Neuronal stem cell (in vitro differentiated cells): ENCODE measurements around the gene RASAL3.

ENCODE experiments used
- DNase-seq: peaks from one replicate; pipeline ENCODE4 v3.0.0-alpha.2; 2013; ENCODE audit warnings: low spot score
- H2AFZ ChIP-seq: one replicate; pipeline ENCODE4 v1.6.1; 2013; ENCODE audit warnings: mild to moderate bottlenecking, low read length, inconsistent platforms
- H2AK5ac ChIP-seq: 2 replicates; pipeline ENCODE4 v1.6.1; 2013; ENCODE audit warnings: low read depth, mild to moderate bottlenecking, inconsistent platforms, low read length, moderate library complexity, mixed read lengths
- H2BK120ac ChIP-seq: 2 replicates; pipeline ENCODE4 v1.6.1; 2013; ENCODE audit warnings: low read depth, mild to moderate bottlenecking, inconsistent platforms, low read length, moderate library complexity, mixed read lengths
- H2BK12ac ChIP-seq: one replicate; pipeline ENCODE4 v1.6.1; 2013; ENCODE audit warnings: low read length, inconsistent platforms
- H2BK15ac ChIP-seq: 2 replicates; pipeline ENCODE4 v1.6.1; 2013; ENCODE audit warnings: mild to moderate bottlenecking, low read length, inconsistent platforms, mixed read lengths
- H2BK5ac ChIP-seq: one replicate; pipeline ENCODE4 v1.6.1; 2013; ENCODE audit warnings: inconsistent platforms, mild to moderate bottlenecking, low read length, moderate library complexity
- H3K14ac ChIP-seq: one replicate; pipeline ENCODE4 v1.6.1; 2013; ENCODE audit warnings: low read length, inconsistent platforms
- H3K18ac ChIP-seq: 2 replicates; pipeline ENCODE4 v1.6.1; 2013; ENCODE audit warnings: low read length, inconsistent platforms
- H3K23ac ChIP-seq: 2 replicates; pipeline ENCODE4 v1.6.1; 2013; ENCODE audit warnings: low read depth, mild to moderate bottlenecking, mixed read lengths, low read length, inconsistent platforms; ENCODE audit not compliant: poor library complexity
- H3K27ac ChIP-seq: replicated peaks from 3 replicates; pipeline ENCODE4 v1.5.1; 2013; ENCODE audit warnings: low read length, inconsistent platforms
- H3K27me3 ChIP-seq, 3 experiments: 2 replicates each; pipeline ENCODE4 v1.6.1; 2013; ENCODE audit warnings: low read length in 3 of 3, mild to moderate bottlenecking in 2 of 3, inconsistent platforms in 1 of 3, low read depth in 1 of 3, mixed read lengths in 1 of 3, moderate library complexity in 1 of 3; ENCODE audit not compliant: control insufficient read depth in 3 of 3, insufficient read depth in 3 of 3
- H3K36me3 ChIP-seq, 2 donors: replicated peaks in 1 of 2; 2 replicates each; pipeline ENCODE4 v1.6.1; 2013; ENCODE audit warnings: low read length in 2 of 2; ENCODE audit not compliant: control insufficient read depth in 2 of 2, insufficient read depth in 2 of 2
- H3K4ac ChIP-seq: 2 replicates; pipeline ENCODE4 v1.6.1; 2013; ENCODE audit warnings: inconsistent platforms, mild to moderate bottlenecking, low read length, moderate library complexity
- H3K4me1 ChIP-seq, 2 donors: 1 replicate in 1 of 2; 2 replicates in 1 of 2; pipeline ENCODE4 v1.6.1; 2013; ENCODE audit warnings: low read length in 2 of 2, low read depth in 1 of 2; ENCODE audit not compliant: control insufficient read depth in 2 of 2, insufficient read depth in 1 of 2
- H3K4me2 ChIP-seq: one replicate; pipeline ENCODE4 v1.6.1; 2013; ENCODE audit warnings: mild to moderate bottlenecking, low read length, inconsistent platforms; ENCODE audit not compliant: insufficient read depth, poor library complexity, severe bottlenecking
- H3K4me3 ChIP-seq, 2 donors: 2 replicates each; pipeline ENCODE4 v1.5.1; 2013; ENCODE audit warnings: low read length in 2 of 2, mild to moderate bottlenecking in 2 of 2, inconsistent platforms in 1 of 2, moderate library complexity in 1 of 2
- H3K79me1 ChIP-seq: one replicate; pipeline ENCODE4 v1.6.1; 2013; ENCODE audit warnings: low read depth, mild to moderate bottlenecking, inconsistent platforms, low read length, moderate library complexity
- H3K9ac ChIP-seq: one replicate; pipeline ENCODE4 v1.6.1; 2013; ENCODE audit warnings: mild to moderate bottlenecking, low read depth, low read length, inconsistent platforms; ENCODE audit not compliant: poor library complexity
- H3K9me3 ChIP-seq, 2 donors: replicated peaks in 1 of 2; 2 replicates each; pipeline versions ENCODE3 to v1.6.1; 2013; ENCODE audit warnings: low read length in 2 of 2, mild to moderate bottlenecking in 2 of 2, inconsistent platforms in 1 of 2, low read depth in 1 of 2, mixed read lengths in 1 of 2, moderate library complexity in 1 of 2; ENCODE audit not compliant: control insufficient read depth in 2 of 2, insufficient read depth in 1 of 2
- H4K8ac ChIP-seq: one replicate; pipeline ENCODE4 v1.6.1; 2013; ENCODE audit warnings: low read depth, mild to moderate bottlenecking, inconsistent platforms, low read length, moderate library complexity
- H4K91ac ChIP-seq: one replicate; pipeline ENCODE4 v1.6.1; 2013; ENCODE audit warnings: low read length, low read depth, mild to moderate bottlenecking, inconsistent platforms; ENCODE audit not compliant: poor library complexity
- WGBS, 2 donors: extraction: QIAGEN DNeasy Blood & Tissue Kit; methylation state at CpG; one replicate each; pipeline ENCODE4 v1.1.7; 2013; ENCODE audit warnings: missing lambda C conversion rate in 2 of 2, mixed read lengths in 1 of 2; ENCODE audit not compliant: insufficient read length in 2 of 2, insufficient replicate concordance in 1 of 2; ENCODE audit errors: extremely low coverage in 2 of 2; 5-methylcytosine and 5-hydroxymethylcytosine counted together

Gene RASAL3

GRCh38 chr19:15422296-15423075 lies 41.9 kb downstream of the RASAL3 start:
- no peak overlapping the region for H3K9ac ChIP-seq
- H3K4me1 ChIP-seq: peaks cover 2 to 3% of the 10 kb centered on the region in 2 donors
- H4K91ac ChIP-seq: no peak overlapping the region
- H3K23ac ChIP-seq: no peak overlapping the region
- no peak overlapping the region for H4K8ac ChIP-seq
- peaks cover 8% of the 10 kb centered on the region for H3K79me1 ChIP-seq
- no peak overlapping the region for H2BK120ac ChIP-seq
- H3K36me3 ChIP-seq: peaks cover 45 to 63% of the 10 kb centered on the region in 2 donors
- H2AK5ac ChIP-seq: no peak overlapping the region
- WGBS, 2 donors: no CpG with 5 or more reads among the region's 22 CpGs
- no peak overlapping the region for H3K4ac ChIP-seq
- no peak overlapping the region for H2BK5ac ChIP-seq
- no peak for DNase-seq
- no peak overlapping the region for H2AFZ ChIP-seq
- H3K4me3 ChIP-seq: no peak overlapping the region
- H3K27ac ChIP-seq: no peak overlapping the region
- no peak overlapping the region for H3K18ac ChIP-seq
- H3K14ac ChIP-seq: no peak overlapping the region
- H3K9me3 ChIP-seq: peaks cover 6 to 11% of the 10 kb centered on the region in 2 donors
- no peak overlapping the region for H2BK12ac ChIP-seq
- no peaks in the 10 kb centered on the region for H3K27me3 ChIP-seq
- H3K4me2 ChIP-seq: no peak overlapping the region
- no peak overlapping the region for H2BK15ac ChIP-seq

DNA sequence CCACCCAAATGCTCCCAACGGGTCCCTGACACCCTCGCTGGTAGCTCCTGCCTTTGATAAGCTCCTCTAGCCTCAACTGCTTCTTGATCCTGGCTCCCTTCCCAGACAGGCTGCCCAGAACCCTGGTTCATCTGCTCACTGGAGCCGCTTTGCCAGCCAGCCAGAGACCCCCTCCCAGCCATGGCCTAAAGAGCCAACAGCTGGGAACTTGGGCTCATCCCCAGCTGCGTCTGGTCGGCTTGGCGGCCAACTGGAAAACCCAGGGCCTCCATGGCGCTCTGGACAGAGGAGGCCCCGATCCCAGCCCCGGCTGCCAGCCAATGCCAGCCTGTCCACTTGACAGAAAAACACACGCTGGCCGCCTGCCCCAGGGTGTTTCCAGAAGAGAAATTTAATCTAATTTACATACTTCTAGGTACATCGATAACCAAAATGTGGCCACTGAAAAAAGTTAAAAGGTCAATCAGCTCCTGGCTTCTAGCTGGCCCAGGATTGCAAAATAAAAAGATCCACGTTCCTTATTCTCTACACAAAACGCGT lies 42.6 kb downstream of the RASAL3 start:
- Histone ChIP-seq H3K4me3 (no peak overlapping the region), H3K79me1 (peaks cover 7% of the 10 kb centered on the region), H2BK120ac (no peak overlapping the region), H3K9ac (no peak overlapping the region), H3K4ac (no peak overlapping the region), H3K18ac (no peak overlapping the region), H4K8ac (no peak overlapping the region), H3K27ac (no peak overlapping the region), H2AK5ac (no peak overlapping the region), H3K36me3 (peaks cover 38 to 63% of the 10 kb centered on the region in 2 donors), H3K14ac (no peak overlapping the region), H4K91ac (no peak overlapping the region), H3K23ac (no peak overlapping the region), H3K4me2 (no peak overlapping the region), H3K27me3 (no peaks in the 10 kb centered on the region), H2BK12ac (no peak overlapping the region), H2BK5ac (no peak overlapping the region), H3K9me3 (peaks cover 6 to 11% of the 10 kb centered on the region in 2 donors), H3K4me1 (peaks cover 6 to 8% of the 10 kb centered on the region in 2 donors), H2BK15ac (no peak overlapping the region), H2AFZ (no peak overlapping the region)
- WGBS, 2 donors: no CpG with 5 or more reads among the region's 15 CpGs
- DNase-seq: no peak

DNA sequence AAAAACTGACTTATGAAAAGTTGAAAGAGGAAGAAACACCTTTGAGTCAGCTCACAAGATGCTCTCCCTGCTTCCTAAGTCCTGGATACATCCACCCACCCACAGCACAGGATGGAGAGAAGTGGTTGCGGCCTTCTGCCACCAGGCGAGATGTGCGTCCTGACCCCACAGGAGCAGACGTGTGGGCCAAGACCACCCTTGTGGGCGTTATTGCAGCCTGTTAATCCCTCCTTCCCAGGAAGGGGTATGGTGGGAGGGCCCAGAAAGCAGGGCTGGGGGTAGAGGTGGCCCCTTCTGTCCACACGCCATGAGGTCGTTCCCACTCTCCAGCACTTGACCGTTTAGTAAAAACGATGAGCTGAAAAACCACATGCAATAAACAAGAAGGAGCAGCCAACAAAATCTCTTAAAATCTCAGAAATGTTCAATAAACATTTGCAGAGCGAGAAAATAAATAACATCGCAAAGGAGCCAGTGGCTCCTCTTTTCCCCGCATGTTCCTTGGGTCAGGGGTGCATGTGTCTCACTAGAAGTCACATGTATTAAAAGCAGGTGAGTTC lies 43.1 kb downstream of the RASAL3 start:
- Histone ChIP-seq H3K4me2 (no peak overlapping the region), H3K9me3 (peaks cover 9 to 11% of the 10 kb centered on the region in 2 donors), H4K91ac (no peak overlapping the region), H3K18ac (no peak overlapping the region), H3K9ac (peak overlapping the region; percentile 35), H3K4me3 (no peak overlapping the region), H3K27ac (no peak overlapping the region), H4K8ac (no peak overlapping the region), H2BK15ac (no peak overlapping the region), H2BK12ac (no peak overlapping the region), H3K27me3 (no peaks in the 10 kb centered on the region), H3K14ac (no peak overlapping the region), H3K4me1 (peaks cover 6 to 8% of the 10 kb centered on the region in 2 donors), H2BK5ac (no peak overlapping the region), H2AK5ac (no peak overlapping the region), H2BK120ac (no peak overlapping the region), H3K36me3 (peaks cover 33 to 63% of the 10 kb centered on the region in 2 donors), H3K79me1 (peaks cover 8% of the 10 kb centered on the region), H2AFZ (no peak overlapping the region), H3K4ac (no peak overlapping the region), H3K23ac (no peak overlapping the region)
- WGBS, 2 donors: no CpG with 5 or more reads among the region's 12 CpGs
- DNase-seq: no peak

DNA sequence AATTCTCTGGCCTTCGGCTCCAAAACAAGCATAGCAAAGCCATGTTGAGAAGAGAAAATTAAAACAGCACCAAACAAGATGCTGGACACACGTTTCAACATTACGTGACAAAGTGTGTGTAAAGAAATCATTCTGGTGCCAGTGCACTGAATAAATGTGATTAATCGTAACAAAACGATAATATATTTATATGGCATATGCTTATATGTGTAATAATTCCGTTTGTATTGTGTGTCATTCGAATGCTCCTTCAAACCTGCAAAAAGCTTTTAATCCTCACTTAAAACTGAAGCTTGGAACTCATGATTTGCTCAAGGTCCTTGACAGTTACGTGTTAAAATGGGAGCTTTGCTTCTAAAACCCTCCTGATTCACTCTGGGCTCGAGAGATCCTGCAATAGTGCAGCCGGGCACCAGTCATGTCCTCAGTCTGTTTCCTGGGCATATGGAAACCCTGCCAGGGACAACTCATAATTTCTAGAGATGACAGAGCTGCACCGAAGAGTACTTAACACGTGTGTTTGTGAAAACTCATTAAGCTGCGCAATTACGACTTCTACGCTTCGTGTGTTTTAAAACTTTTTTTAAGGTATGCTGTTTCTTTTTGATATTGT lies 44.8 kb downstream of the RASAL3 start:
- H2BK15ac ChIP-seq: no peak overlapping the region
- WGBS, 2 donors: no CpG with 5 or more reads among the region's 16 CpGs
- H3K79me1 ChIP-seq: peaks cover 10% of the 10 kb centered on the region
- no peak overlapping the region for H3K18ac ChIP-seq
- no peak overlapping the region for H3K14ac ChIP-seq
- no peak overlapping the region for H4K91ac ChIP-seq
- no peak overlapping the region for H2AK5ac ChIP-seq
- H3K36me3 ChIP-seq: peaks cover 23 to 63% of the 10 kb centered on the region in 2 donors
- H3K4ac ChIP-seq: no peak overlapping the region
- H3K4me1 ChIP-seq: peaks cover 6 to 8% of the 10 kb centered on the region in 2 donors
- no peak overlapping the region for H3K4me2 ChIP-seq
- no peaks in the 10 kb centered on the region for H3K27me3 ChIP-seq
- no peak overlapping the region for H2BK12ac ChIP-seq
- DNase-seq: no peak
- H2BK5ac ChIP-seq: no peak overlapping the region
- H3K9me3 ChIP-seq: peaks cover 9 to 13% of the 10 kb centered on the region in 2 donors
- no peak overlapping the region for H3K27ac ChIP-seq
- H4K8ac ChIP-seq: no peak overlapping the region
- H3K9ac ChIP-seq: no peak overlapping the region
- no peak overlapping the region for H3K23ac ChIP-seq
- H3K4me3 ChIP-seq: peak overlapping the region in 1 of 2 donors; percentile 18
- H2AFZ ChIP-seq: peak overlapping the region; percentile 52
- H2BK120ac ChIP-seq: no peak overlapping the region
